Measurements from ENCODE around the gene KCND3. TPM values are rescaled to one million over a fixed set of nuclear protein-coding genes. Genes with fewer than 3 reads are reported as not detected.

KCND3 gene
- total RNA-seq, 1 donor from 2014 or later: 0.43 TPM

DNA sequence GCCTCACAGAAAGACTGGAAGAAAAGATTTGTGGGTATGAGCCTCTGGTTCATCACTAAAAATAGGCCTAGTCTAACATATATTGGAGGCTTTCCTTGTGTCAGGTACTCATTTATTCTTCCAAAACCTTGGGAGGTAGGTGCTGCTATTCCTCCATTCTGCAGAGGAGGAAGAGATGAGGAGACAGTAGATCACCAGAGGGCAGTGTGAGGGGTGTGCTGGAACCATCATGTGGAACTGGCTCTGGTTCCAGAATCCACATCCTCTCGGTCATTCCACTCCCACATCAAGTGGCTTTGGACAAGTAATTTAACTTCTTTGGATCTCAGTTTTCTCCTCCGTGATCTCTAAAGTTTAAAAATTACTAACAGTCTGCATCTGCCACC is 242.9 kb downstream of the KCND3 start:
- Histone ChIP-seq H3K4me1 (ENCODE audit: insufficient read depth, low read length) (peaks cover 12% of the 10 kb centered on the region), H3K79me2 (ENCODE audit: insufficient read depth, low read length) (no peaks in the 10 kb centered on the region), H3K4me3 (ENCODE audit: insufficient read depth, low read depth, low read length) (no peak overlapping the region), H3K9me3 (ENCODE audit: insufficient read depth, low read depth, low read length) (no peaks in the 10 kb centered on the region), H3K27me3 (ENCODE audit: insufficient read depth, low read length) (no peaks in the 10 kb centered on the region), H3K4me2 (ENCODE audit: low read length) (no peak overlapping the region), H3K36me3 (ENCODE audit: insufficient read depth, low read length) (no peaks in the 10 kb centered on the region), H3K27ac (ENCODE audit: low read depth, low read length) (no peak overlapping the region), H2AFZ (ENCODE audit: low read depth, low read length) (no peak overlapping the region), H3K9ac (ENCODE audit: low read length) (no peak overlapping the region), H4K20me1 (ENCODE audit: insufficient read depth, low read length) (no peaks in the 10 kb centered on the region)
- H3K4me3 Mint-ChIP-seq (ENCODE audit: unreplicated experiment): no peak overlapping the region
- no peak for TF ChIP-seq EZH2 (IDR thresholded peaks at IDR 0.05; ENCODE audit: insufficient read depth, low read length)
- TF ChIP-seq, protein P1, sequence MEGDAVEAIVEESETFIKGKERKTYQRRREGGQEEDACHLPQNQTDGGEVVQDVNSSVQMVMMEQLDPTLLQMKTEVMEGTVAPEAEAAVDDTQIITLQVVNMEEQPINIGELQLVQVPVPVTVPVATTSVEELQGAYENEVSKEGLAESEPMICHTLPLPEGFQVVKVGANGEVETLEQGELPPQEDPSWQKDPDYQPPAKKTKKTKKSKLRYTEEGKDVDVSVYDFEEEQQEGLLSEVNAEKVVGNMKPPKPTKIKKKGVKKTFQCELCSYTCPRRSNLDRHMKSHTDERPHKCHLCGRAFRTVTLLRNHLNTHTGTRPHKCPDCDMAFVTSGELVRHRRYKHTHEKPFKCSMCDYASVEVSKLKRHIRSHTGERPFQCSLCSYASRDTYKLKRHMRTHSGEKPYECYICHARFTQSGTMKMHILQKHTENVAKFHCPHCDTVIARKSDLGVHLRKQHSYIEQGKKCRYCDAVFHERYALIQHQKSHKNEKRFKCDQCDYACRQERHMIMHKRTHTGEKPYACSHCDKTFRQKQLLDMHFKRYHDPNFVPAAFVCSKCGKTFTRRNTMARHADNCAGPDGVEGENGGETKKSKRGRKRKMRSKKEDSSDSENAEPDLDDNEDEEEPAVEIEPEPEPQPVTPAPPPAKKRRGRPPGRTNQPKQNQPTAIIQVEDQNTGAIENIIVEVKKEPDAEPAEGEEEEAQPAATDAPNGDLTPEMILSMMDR (IDR thresholded peaks at IDR 0.05; ENCODE audit: insufficient read depth, low read depth, low read length): no peak
- peaks cover 20% of the 10 kb centered on the region for H3K27me3 Mint-ChIP-seq (ENCODE audit: low read depth, unreplicated experiment)
- DNase-seq (ENCODE audit: low read depth) (no peak), FAIRE-seq (no peak)
- H3K4me1 Mint-ChIP-seq (ENCODE audit: low read depth, unreplicated experiment): peaks cover 14% of the 10 kb centered on the region
- no peaks in the 10 kb centered on the region for H3K36me3 Mint-ChIP-seq (ENCODE audit: low read depth, unreplicated experiment)
- H3K9me3 Mint-ChIP-seq (ENCODE audit: unreplicated experiment): no peaks in the 10 kb centered on the region
- H3K27ac Mint-ChIP-seq (ENCODE audit: unreplicated experiment): no peak overlapping the region

DNA sequence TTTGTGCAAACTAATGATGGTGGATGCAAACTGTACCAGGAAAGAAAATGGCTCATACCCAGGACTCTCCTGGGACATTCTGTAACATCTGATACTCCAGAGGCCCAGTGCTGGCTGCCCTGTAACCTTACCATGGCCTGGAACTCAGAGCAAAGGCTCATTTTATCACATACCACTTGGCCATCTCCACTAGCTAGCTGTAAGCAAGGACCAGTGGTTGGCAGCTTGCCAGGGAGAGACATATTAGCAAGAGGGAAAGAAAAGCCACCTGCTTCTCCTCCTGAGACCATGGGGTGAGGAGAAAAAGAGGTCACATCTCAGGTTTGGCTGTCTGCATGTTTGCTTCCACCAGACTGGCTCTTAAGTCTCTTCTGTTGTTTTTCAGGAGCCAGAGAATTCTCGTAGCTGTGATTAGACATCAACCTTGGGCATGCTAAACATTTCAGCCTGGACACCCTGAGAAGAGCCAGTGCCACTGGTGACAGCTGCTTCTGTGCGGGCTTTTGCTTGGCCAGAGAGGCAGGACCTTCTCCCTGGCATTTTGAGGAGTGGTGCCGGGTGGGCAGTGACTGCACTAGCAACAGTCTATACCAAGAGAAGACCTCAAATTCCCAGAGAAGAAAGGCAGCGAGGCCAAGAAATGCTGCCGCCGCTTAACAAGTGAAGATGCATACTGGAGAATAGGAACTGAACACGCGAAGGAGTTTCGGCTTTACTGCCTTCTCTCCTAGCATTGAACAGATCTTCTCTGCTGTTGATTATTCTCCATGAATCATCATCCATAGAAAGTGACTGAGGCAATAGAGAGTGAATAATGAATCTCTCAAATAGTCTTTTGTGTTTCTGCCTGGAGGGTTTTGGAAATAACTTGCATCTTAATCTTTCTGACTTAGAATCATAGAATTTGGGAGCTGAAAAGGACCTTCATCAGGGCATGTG is 243.5 kb downstream of the KCND3 start:
- Histone ChIP-seq H3K27ac (ENCODE audit: low read depth, low read length) (no peak overlapping the region), H4K20me1 (ENCODE audit: insufficient read depth, low read length) (no peaks in the 10 kb centered on the region), H3K36me3 (ENCODE audit: insufficient read depth, low read length) (no peaks in the 10 kb centered on the region), H3K4me1 (ENCODE audit: insufficient read depth, low read length) (peaks cover 12% of the 10 kb centered on the region), H3K4me3 (ENCODE audit: insufficient read depth, low read depth, low read length) (no peak overlapping the region), H3K9me3 (ENCODE audit: insufficient read depth, low read depth, low read length) (no peaks in the 10 kb centered on the region), H3K9ac (ENCODE audit: low read length) (no peak overlapping the region), H3K4me2 (ENCODE audit: low read length) (no peak overlapping the region), H2AFZ (ENCODE audit: low read depth, low read length) (no peak overlapping the region), H3K79me2 (ENCODE audit: insufficient read depth, low read length) (no peaks in the 10 kb centered on the region), H3K27me3 (ENCODE audit: insufficient read depth, low read length) (no peaks in the 10 kb centered on the region)
- TF ChIP-seq, protein P1 (IDR thresholded peaks at IDR 0.05; ENCODE audit: insufficient read depth, low read depth, low read length): no peak
- TF ChIP-seq EZH2 (IDR thresholded peaks at IDR 0.05; ENCODE audit: insufficient read depth, low read length): no peak
- Mint-ChIP-seq H3K27me3 (ENCODE audit: low read depth, unreplicated experiment) (peaks cover 17% of the 10 kb centered on the region), H3K4me3 (ENCODE audit: unreplicated experiment) (no peak overlapping the region), H3K4me1 (ENCODE audit: low read depth, unreplicated experiment) (peaks cover 14% of the 10 kb centered on the region), H3K36me3 (ENCODE audit: low read depth, unreplicated experiment) (no peaks in the 10 kb centered on the region), H3K9me3 (ENCODE audit: unreplicated experiment) (no peaks in the 10 kb centered on the region), H3K27ac (ENCODE audit: unreplicated experiment) (no peak overlapping the region)
- DNase-seq (ENCODE audit: low read depth) (no peak), FAIRE-seq (no peak)

DNA sequence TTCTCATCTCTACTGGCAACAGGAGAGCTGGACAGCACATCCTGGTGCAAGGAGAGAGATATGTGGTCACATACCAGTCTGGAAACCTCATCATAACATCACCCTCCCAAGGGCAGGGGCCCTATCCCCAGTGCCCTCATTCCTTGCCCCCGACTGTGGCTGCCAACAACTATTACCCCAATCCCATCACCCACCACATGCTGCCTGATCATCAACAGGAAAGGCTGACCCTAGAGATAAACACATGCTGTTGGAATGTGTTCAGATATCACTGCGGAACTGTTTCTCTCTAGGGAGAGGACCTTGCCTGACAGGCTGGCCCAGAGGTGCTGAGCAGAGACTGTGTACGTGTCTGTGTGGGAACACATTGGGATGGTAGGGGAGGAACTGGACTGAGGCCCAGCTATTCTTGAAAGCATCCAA is 245.8 kb downstream of the KCND3 start:
- Mint-ChIP-seq H3K4me3 (ENCODE audit: unreplicated experiment) (no peak overlapping the region), H3K27me3 (ENCODE audit: low read depth, unreplicated experiment) (peaks cover 15% of the 10 kb centered on the region), H3K36me3 (ENCODE audit: low read depth, unreplicated experiment) (no peaks in the 10 kb centered on the region), H3K9me3 (ENCODE audit: unreplicated experiment) (no peaks in the 10 kb centered on the region), H3K4me1 (ENCODE audit: low read depth, unreplicated experiment) (peaks cover 12% of the 10 kb centered on the region), H3K27ac (ENCODE audit: unreplicated experiment) (no peak overlapping the region)
- Histone ChIP-seq H3K36me3 (ENCODE audit: insufficient read depth, low read length) (no peaks in the 10 kb centered on the region), H3K27me3 (ENCODE audit: insufficient read depth, low read length) (no peaks in the 10 kb centered on the region), H3K9ac (ENCODE audit: low read length) (peak overlapping the region; percentile 31), H3K9me3 (ENCODE audit: insufficient read depth, low read depth, low read length) (no peaks in the 10 kb centered on the region), H2AFZ (ENCODE audit: low read depth, low read length) (no peak overlapping the region), H3K79me2 (ENCODE audit: insufficient read depth, low read length) (no peaks in the 10 kb centered on the region), H3K4me1 (ENCODE audit: insufficient read depth, low read length) (peaks cover 21% of the 10 kb centered on the region), H4K20me1 (ENCODE audit: insufficient read depth, low read length) (no peaks in the 10 kb centered on the region), H3K27ac (ENCODE audit: low read depth, low read length) (peak overlapping the region; percentile 29), H3K4me2 (ENCODE audit: low read length) (peak overlapping the region; percentile 24), H3K4me3 (ENCODE audit: insufficient read depth, low read depth, low read length) (no peak overlapping the region)
- FAIRE-seq: no peak
- TF ChIP-seq, protein P1 (IDR thresholded peaks at IDR 0.05; ENCODE audit: insufficient read depth, low read depth, low read length): no peak
- TF ChIP-seq EZH2 (IDR thresholded peaks at IDR 0.05; ENCODE audit: insufficient read depth, low read length): no peak
- DNase-seq (ENCODE audit: low read depth): no peak

All from astrocyte (in vitro differentiated cells and primary cell).